ENCODE measurements around the gene WHRN. TPM values are rescaled to one million over a fixed set of nuclear protein-coding genes. Genes with fewer than 3 reads are reported as not detected.

WHRN gene
- polyA plus RNA-seq, 4 donors = 6.9 to 15.9 (median 8.3) TPM

- no peak for DNase-seq (ENCODE audit: low read depth in 4 of 4, low spot score in 3 of 4)
Observed at GRCh38 chr9:114370968-114371320, 134.3 kb downstream of the WHRN start.

- no peak for DNase-seq (ENCODE audit: low read depth in 4 of 4, low spot score in 3 of 4)
Observed at GRCh38 chr9:114370251-114370967, 134.9 kb downstream of the WHRN start.

GRCh38 chr9:114369216-114370130 lies 135.8 kb downstream of the WHRN start:
- DNase-seq (ENCODE audit: low read depth in 4 of 4, low spot score in 3 of 4) = no peak

GRCh38 chr9:114367772-114368569 lies 137.3 kb downstream of the WHRN start:
- DNase-seq (ENCODE audit: low read depth in 4 of 4, low spot score in 3 of 4) = no peak

- DNase-seq (ENCODE audit: low read depth in 4 of 4, low spot score in 3 of 4) = no peak
Observed at GRCh38 chr9:114367366-114367765, 137.9 kb downstream of the WHRN start.

GRCh38 chr9:114366334-114367128 lies 138.7 kb downstream of the WHRN start:
- DNase-seq (ENCODE audit: low read depth in 4 of 4, low spot score in 3 of 4) = no peak

- DNase-seq (ENCODE audit: low read depth in 4 of 4, low spot score in 3 of 4) = no peak
Observed at GRCh38 chr9:114365194-114365593, 140.1 kb downstream of the WHRN start.

- no peak for DNase-seq (ENCODE audit: low read depth in 4 of 4, low spot score in 3 of 4)
Observed at GRCh38 chr9:114364134-114365041, 140.9 kb downstream of the WHRN start.

GRCh38 chr9:114363424-114363823 lies 141.8 kb downstream of the WHRN start:
- no peak for DNase-seq (ENCODE audit: low read depth in 4 of 4, low spot score in 3 of 4)

GRCh38 chr9:114362394-114362793 lies 142.9 kb downstream of the WHRN start:
- no peak for DNase-seq (ENCODE audit: low read depth in 4 of 4, low spot score in 3 of 4)

GRCh38 chr9:114361542-114361941 lies 143.7 kb downstream of the WHRN start:
- no peak for DNase-seq (ENCODE audit: low read depth in 4 of 4, low spot score in 3 of 4)

GRCh38 chr9:114359801-114360200 lies 145.5 kb downstream of the WHRN start:
- DNase-seq (ENCODE audit: low read depth in 4 of 4, low spot score in 3 of 4) = no peak

GRCh38 chr9:114357911-114358328 lies 147.4 kb downstream of the WHRN start:
- no peak for DNase-seq (ENCODE audit: low read depth in 4 of 4, low spot score in 3 of 4)

GRCh38 chr9:114357360-114357759 lies 147.9 kb downstream of the WHRN start:
- no peak for DNase-seq (ENCODE audit: low read depth in 4 of 4, low spot score in 3 of 4)

GRCh38 chr9:114356792-114357191 lies 148.5 kb downstream of the WHRN start:
- no peak for DNase-seq (ENCODE audit: low read depth in 4 of 4, low spot score in 3 of 4)

GRCh38 chr9:114355821-114356220 lies 149.5 kb downstream of the WHRN start:
- DNase-seq (ENCODE audit: low read depth in 4 of 4, low spot score in 3 of 4) = no peak
